Fibroblast of skin of abdomen (primary cell): ENCODE data around the gene TNFSF12. TPM values are rescaled to one million over a fixed set of nuclear protein-coding genes. Genes with fewer than 3 reads are reported as not detected.

ENCODE experiments used
- DNase-seq: peaks from one replicate; pipeline ENCODE4 v3.0.0-alpha.2; 2013
- polyA plus RNA-seq, 2 experiments: library from polyadenylated mRNA; unstranded; fragments of 120-200 nt; gene quantifications; one replicate each; pipeline ENCODE4 v1.2.1, GENCODE V29; 2013; ENCODE audit not compliant: insufficient read length in 2 of 2

TNFSF12 gene
- polyA plus RNA-seq (2013, experiment 1 of 2; ENCODE audit: insufficient read length), result 25.5 TPM
- polyA plus RNA-seq (2013, experiment 2 of 2; ENCODE audit: insufficient read length), result 28.5 TPM

GRCh38 chr17:7548585-7549400 is at the start of gene TNFSF12:
TSS of gene TNFSF12 (plus strand) at chr17:7549058. CDS start at chr17:7549154, 96 bp downstream.
- DNase-seq, result peak; percentile 29

GRCh38 chr17:7499161-7499560 is 49.7 kb upstream of the TNFSF12 start:
- no peak for DNase-seq

- no peak for DNase-seq
These were observed 47.1 kb upstream of the TNFSF12 start for GRCh38 chr17:7501729-7502128.

GRCh38 chr17:7502171-7502847 is 46.5 kb upstream of the TNFSF12 start:
- DNase-seq, result no peak

GRCh38 chr17:7502987-7503386 is 45.9 kb upstream of the TNFSF12 start:
- DNase-seq, result no peak

- DNase-seq, result no peak
These were observed 45.3 kb upstream of the TNFSF12 start for GRCh38 chr17:7503521-7503920.

- DNase-seq, result no peak
These were observed 40.7 kb upstream of the TNFSF12 start for GRCh38 chr17:7508145-7508544.

GRCh38 chr17:7508846-7509245 is 40.0 kb upstream of the TNFSF12 start:
- no peak for DNase-seq

- DNase-seq, result no peak
These were observed 38.9 kb upstream of the TNFSF12 start for GRCh38 chr17:7509937-7510336.

- no peak for DNase-seq
These were observed 37.8 kb upstream of the TNFSF12 start for GRCh38 chr17:7511108-7511507.

- DNase-seq, result no peak
These were observed 36.8 kb upstream of the TNFSF12 start for GRCh38 chr17:7512105-7512504.

GRCh38 chr17:7512824-7513540 is 35.9 kb upstream of the TNFSF12 start:
- no peak for DNase-seq

- no peak for DNase-seq
These were observed 34.9 kb upstream of the TNFSF12 start for GRCh38 chr17:7513850-7514419.

- no peak for DNase-seq
These were observed 32.8 kb upstream of the TNFSF12 start for GRCh38 chr17:7515911-7516610.

GRCh38 chr17:7523033-7523432 is 25.8 kb upstream of the TNFSF12 start:
- DNase-seq, result no peak

GRCh38 chr17:7528842-7529241 is 20.0 kb upstream of the TNFSF12 start:
- no peak for DNase-seq

GRCh38 chr17:7530023-7530900 is 18.6 kb upstream of the TNFSF12 start:
- no peak for DNase-seq

- no peak for DNase-seq
These were observed 10.8 kb upstream of the TNFSF12 start for GRCh38 chr17:7538050-7538449.

GRCh38 chr17:7538891-7539545 is 9.8 kb upstream of the TNFSF12 start:
- peak; percentile 16 for DNase-seq

GRCh38 chr17:7541074-7541621 is 7.7 kb upstream of the TNFSF12 start:
- DNase-seq, result no peak
